Chondrocyte (in vitro differentiated cells): ENCODE measurements around the gene DNAH14. TPM values are rescaled to one million over a fixed set of nuclear protein-coding genes. Genes with fewer than 3 reads are reported as not detected.

Experiments used
- DNase-seq: peaks from one replicate; pipeline ENCODE4 v3.0.0; 2021; ENCODE audit warnings: mixed read lengths, low spot score
- H3K27ac Mint-ChIP-seq: one replicate; pipeline ENCODE4 v1.8.0; 2021; ENCODE audit warnings: mild to moderate bottlenecking, moderate library complexity, mixed read lengths; ENCODE audit not compliant: unreplicated experiment
- H3K27me3 Mint-ChIP-seq: 2 replicates; pipeline ENCODE4 v1.8.0; 2021; ENCODE audit warnings: low read depth, mixed read lengths
- H3K36me3 Mint-ChIP-seq: 2 replicates; pipeline ENCODE4 v1.8.0; 2021; ENCODE audit warnings: low read depth, mixed read lengths
- H3K4me1 Mint-ChIP-seq: 2 replicates; pipeline ENCODE4 v1.8.0; 2021; ENCODE audit warnings: low read depth, mild to moderate bottlenecking, mixed read lengths
- H3K4me3 Mint-ChIP-seq: one replicate; pipeline ENCODE4 v1.8.0; 2021; ENCODE audit warnings: mild to moderate bottlenecking, moderate library complexity, mixed read lengths; ENCODE audit not compliant: unreplicated experiment
- H3K9me3 Mint-ChIP-seq: 2 replicates; pipeline ENCODE4 v1.8.0; 2021; ENCODE audit warnings: low read depth, mixed read lengths
- CTCF ChIP-seq: fragments of 200-600 bp; sonication (generic); IDR thresholded peaks from 2 replicates; pipeline ENCODE4 v1.5.0; 2021; ENCODE audit warnings: antibody characterized with exemption, mild to moderate bottlenecking, moderate library complexity
- total RNA-seq: library from RNA; stranded (reverse); gene quantifications from 3 replicates; pipeline ENCODE4 v1.2.1, GENCODE V29; 2021

The DNAH14 gene
- total RNA-seq, 1 donor from 2014 or later, result 16.0 TPM

GRCh38 chr1:225348400-225348799 is 418.9 kb downstream of the DNAH14 start:
- Mint-ChIP-seq H3K4me1 (peaks cover 4% of the 10 kb centered on the region), H3K27me3 (peaks cover 2% of the 10 kb centered on the region), H3K36me3 (peaks cover 10% of the 10 kb centered on the region), H3K27ac (no peak overlapping the region), H3K4me3 (no peak overlapping the region), H3K9me3 (peaks cover 14% of the 10 kb centered on the region)
- DNase-seq, result no peak
- no peak for TF ChIP-seq CTCF

GRCh38 chr1:225349826-225350225 is 420.4 kb downstream of the DNAH14 start:
- Mint-ChIP-seq H3K4me1 (peaks cover 4% of the 10 kb centered on the region), H3K9me3 (peaks cover 14% of the 10 kb centered on the region), H3K27me3 (peaks cover 2% of the 10 kb centered on the region), H3K36me3 (peaks cover 10% of the 10 kb centered on the region), H3K4me3 (no peak overlapping the region), H3K27ac (no peak overlapping the region)
- no peak for TF ChIP-seq CTCF
- DNase-seq, result no peak

GRCh38 chr1:225350872-225351271 is 421.4 kb downstream of the DNAH14 start:
- Mint-ChIP-seq H3K27ac (no peak overlapping the region), H3K9me3 (peaks cover 14% of the 10 kb centered on the region), H3K27me3 (peaks cover 2% of the 10 kb centered on the region), H3K4me1 (peaks cover 4% of the 10 kb centered on the region), H3K4me3 (no peak overlapping the region), H3K36me3 (peaks cover 8% of the 10 kb centered on the region)
- DNase-seq, result no peak
- no peak for TF ChIP-seq CTCF

GRCh38 chr1:225354906-225355305 is 425.4 kb downstream of the DNAH14 start:
- H3K27me3 Mint-ChIP-seq, result peaks cover 6% of the 10 kb centered on the region
- H3K9me3 Mint-ChIP-seq, result no peaks in the 10 kb centered on the region
- TF ChIP-seq CTCF, result no peak

DNA sequence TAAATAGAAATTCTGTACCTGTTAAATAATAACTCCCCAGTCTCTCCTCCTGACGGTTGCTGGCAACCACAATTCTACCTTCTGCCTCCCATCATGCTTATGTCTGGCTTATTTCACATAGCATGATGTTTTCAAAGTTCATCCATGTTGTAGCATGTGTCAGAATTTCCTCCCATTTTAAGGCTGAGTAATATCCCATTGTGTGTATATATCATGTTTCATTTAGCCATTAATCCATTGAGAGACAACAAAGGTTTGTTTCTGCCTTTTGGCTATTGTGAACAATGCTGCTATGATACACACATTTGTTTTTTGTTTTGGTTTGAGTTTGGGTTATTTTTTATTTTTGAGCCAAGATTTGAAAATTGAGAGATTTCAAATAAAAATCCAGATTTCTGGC is 426.4 kb downstream of the DNAH14 start:
- peaks cover 5% of the 10 kb centered on the region for H3K36me3 Mint-ChIP-seq
- H3K27me3 Mint-ChIP-seq, result peaks cover 6% of the 10 kb centered on the region

More at GRCh38 chr1:225354906-225355305, 425.4 kb downstream of the DNAH14 start:
- Mint-ChIP-seq H3K36me3 (peaks cover 3% of the 10 kb centered on the region), H3K4me3 (no peak overlapping the region), H3K4me1 (peaks cover 4% of the 10 kb centered on the region), H3K27ac (no peak overlapping the region)
- no peak for DNase-seq

More for the DNA sequence above, 426.4 kb downstream of the DNAH14 start:
- Mint-ChIP-seq H3K4me1 (peaks cover 4% of the 10 kb centered on the region), H3K9me3 (no peaks in the 10 kb centered on the region), H3K27ac (no peak overlapping the region), H3K4me3 (no peak overlapping the region)
- no peak for TF ChIP-seq CTCF
- DNase-seq, result no peak
